ENCODE results near the gene DOK6.

DOK6 gene

DNA sequence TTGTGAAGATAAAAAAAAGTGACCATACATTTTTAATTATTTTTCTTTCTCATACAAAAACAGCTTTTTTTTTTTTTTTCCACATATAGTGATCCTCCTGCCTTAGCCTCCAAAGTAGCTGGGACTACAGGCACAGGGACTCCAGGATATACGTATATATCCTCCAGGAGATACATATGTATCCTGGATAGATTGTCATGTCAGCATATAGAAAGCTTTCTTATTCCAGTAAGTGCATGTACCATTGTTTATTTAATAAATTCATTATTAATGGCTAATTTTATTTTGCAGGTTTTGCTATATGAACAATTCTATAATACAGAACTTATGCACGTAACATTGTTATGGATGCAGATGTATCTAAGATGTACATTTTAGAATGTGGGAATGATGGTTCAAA, 138.7 kb downstream of the DOK6 start:
- no peak for DNase-seq (ENCODE audit: low read depth)

DNA sequence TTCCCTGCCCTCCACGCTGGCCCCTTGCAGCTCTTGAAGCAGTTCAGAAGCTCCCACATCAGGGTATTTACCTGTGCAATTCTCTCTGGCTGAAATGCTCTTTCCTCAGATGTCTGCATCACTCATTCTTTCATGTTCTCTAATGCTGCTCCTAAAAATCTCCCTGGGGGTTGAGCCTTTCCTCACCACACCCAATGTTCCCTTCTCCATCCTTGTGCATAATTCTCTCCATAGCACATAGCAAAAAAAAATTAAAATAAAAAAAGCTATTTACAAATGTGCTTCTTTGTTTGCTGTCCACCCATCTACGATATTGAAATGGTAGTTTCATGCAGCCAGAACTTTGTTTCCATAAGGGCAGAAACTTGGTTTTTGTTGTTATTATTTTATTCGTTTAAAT, 155.5 kb downstream of the DOK6 start:
- no peak for DNase-seq (ENCODE audit: low read depth)

DNA sequence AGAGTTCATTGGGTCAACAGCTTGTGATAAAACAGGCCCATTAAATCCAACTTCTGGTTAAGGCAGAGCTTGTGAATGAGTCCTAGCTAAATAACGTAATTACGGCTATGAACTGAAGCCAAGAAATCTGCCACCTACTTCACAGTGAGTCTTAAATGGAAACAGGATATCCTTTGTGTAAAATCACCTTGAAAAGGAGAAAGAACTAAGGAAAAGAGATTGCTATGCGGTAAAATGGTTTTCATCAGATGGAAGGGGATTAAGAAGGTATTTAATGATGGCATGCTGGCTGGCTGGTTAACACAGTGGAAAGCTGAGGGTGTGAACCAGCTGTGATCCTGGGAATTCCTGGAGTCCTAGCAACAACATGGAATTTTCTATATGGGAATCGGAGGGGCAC, 156.6 kb downstream of the DOK6 start:
- DNase-seq (ENCODE audit: low read depth): no peak

DNA sequence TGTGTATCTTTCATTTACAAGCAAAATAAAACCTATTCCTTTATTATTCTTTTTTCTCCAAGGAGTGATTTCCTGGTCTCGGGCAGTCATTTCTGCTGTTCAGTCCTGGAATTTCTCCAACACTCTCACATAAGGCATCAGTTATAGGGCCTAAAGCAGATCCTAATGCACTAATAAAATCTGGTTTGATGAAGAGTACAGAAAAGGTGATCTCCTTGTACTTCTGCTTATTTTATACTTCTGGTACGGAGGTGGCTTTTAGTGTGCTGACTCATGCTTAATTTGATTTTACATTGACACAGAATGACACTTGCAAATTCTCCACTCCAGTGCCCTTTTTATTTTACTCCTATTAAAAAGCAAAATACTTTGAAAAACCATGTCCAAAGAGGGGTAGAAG, 157.4 kb downstream of the DOK6 start:
- no peak for DNase-seq (ENCODE audit: low read depth)

DNA sequence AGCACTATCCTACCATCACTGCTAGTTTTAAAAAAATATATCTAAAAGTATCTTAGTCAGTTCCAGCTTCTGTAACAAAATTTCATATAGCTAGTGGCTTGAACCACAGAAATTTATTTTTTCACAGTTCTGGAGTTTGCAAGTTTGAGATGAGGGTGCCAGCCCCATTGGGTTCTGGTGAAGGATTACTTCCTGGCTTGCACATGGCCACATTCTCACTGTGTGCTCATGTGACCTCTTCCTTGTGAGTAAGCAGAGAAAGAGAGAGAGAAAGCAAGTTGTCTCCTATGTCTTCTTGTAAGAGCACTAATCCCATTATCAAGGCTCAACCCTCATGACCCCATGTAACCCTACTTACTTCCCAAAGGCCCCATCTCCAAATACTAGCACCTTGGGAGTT, 158.9 kb downstream of the DOK6 start:
- DNase-seq (ENCODE audit: low read depth): no peak

DNA sequence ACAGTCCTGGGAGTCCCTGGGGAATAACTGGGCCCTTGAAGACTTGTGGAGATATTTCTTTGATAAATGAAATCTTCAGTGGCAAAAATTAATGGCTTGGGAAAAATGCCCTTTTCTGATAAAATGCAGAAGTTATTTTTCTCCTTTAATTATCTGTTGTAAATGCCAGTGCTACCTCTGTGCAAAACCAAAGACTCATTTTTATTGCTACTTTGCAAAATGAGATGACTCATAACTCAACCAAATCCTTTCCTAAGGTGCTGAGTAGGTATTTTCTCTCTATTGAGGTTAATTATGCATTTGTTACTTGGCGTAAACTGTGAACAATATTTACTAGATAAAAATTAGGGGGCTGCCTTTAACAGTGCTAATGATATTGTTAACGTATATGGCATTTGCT, 163.9 kb downstream of the DOK6 start:
- DNase-seq (ENCODE audit: low read depth): no peak

DNA sequence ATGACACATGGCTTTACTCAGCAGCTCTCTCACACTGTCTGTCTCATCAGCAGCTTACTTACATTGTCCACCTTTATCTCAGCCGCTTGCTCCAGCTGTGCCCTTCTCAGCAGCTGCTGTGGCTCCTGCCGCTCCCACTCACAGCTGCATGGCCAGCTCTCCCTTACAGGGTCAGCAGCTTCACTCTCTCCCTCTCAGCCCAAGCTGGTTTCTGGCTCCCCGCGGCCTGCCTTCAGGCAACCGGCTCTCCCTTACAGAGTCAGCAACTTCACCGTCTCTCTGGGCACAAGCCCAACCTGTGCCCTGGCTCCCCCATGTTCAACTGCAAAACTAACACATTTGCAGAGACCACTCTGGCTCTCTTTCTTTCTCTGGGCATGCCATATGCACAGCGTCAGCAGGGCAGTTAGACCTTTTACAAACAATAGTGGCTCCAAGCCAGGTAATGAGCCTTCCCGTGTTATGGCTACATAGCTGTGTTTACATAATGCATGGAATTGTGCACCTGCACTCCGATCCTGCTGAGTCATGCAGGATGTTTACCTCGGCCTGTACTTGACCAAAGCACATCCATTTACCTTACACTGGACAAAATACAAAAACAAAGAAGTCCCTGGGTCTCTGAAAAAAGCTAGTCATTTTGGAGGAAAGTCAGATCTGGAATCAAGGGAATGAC, 167.3 kb downstream of the DOK6 start:
- DNase-seq (ENCODE audit: low read depth): no peak

DNA sequence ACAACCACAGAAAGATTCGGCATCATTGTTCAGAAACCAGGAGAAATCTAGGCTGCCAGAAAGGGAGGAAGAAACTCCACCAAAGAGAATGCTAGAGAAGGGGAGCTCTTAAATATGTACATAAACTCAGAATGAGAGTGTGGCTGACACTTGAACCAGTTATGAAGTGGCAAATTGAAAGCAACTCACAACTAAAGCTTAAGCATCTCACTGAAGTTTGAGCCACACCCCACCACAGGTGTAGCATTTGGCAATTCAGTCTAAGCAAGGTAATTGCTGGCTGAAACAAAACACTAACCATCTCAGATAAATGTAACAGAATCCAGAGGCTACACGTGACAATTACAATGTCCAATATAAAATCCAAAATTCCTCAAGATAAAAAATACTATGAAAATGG, 168.4 kb downstream of the DOK6 start:
- no peak for DNase-seq (ENCODE audit: low read depth)

DNA sequence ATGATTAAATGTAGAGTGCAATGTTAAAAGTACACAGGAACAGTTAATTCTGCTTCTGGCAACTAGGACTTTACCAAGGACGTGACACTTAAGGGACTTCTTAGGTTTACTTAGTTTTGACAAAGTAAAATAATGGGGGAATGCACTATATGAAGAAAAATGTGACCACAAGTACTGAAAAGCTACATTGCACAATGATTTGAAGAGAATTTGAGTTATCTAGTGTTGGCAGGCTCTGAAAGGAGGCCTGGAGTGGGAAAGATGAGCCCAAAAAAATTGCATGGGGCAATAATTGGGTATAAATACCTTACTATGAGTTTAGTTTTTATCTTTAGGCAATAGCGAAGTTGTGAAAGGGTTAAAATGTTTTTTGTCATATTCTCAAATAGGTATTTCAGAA, 173.7 kb downstream of the DOK6 start:
- no peak for DNase-seq (ENCODE audit: low read depth)

DNA sequence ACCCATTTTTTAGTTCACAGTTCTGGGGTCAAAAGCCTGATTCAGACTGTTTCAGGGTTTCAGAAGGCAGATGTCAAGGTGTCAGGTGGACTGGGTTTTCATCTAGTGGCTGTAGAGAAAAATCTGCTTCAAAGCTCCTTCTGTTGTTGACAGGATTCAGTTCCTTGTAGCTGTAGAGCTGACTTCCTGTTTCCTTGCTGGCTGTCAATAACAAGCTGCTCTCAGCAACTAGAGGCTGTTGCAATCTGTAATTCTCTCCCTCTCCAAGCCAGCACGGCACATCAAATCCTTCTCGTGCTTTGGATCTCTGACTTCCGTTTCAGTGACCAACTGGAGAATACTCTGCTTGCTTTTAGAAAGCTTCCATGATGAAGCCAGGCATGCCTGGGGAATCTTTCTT, 179.4 kb downstream of the DOK6 start:
- no peak for DNase-seq (ENCODE audit: low read depth)

DNA sequence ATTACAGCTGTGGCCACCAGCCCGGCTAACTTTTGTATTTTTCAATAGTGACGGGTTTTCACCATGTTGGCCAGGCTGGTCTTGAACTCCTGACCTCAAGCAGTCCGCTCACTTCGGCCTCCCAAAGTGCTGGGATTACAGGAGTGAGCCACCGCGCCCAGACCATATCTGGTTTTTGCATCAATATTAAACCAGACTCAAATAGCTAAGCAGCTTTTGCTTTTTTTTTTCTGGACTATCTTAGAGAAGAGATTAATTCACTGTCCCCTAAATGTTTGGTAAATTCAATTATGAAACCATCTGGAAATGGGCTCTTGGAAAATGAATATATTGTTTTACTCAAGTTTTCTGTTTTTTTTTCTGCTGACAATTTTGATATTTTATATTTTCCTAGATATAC, 183.7 kb downstream of the DOK6 start:
- DNase-seq (ENCODE audit: low read depth): no peak

DNA sequence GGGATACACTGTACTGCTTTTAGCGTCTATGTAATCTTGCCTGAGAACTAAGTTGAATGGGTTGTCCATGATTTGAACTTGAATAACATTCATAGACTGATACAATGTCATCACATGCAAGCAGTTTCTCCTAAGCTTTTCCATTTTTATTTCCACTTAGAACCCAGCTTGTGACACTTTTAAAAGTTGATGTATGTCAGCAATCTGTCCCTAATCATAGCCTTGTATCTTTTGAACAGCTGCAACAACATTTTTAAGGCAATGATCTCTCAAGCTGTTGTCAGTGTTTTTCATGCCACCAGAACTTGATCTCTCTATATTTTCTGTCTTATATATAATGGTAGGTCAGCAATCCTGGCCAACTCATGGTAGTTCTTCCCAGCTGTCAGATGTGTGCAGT, 185.0 kb downstream of the DOK6 start:
- DNase-seq (ENCODE audit: low read depth): no peak

DNA sequence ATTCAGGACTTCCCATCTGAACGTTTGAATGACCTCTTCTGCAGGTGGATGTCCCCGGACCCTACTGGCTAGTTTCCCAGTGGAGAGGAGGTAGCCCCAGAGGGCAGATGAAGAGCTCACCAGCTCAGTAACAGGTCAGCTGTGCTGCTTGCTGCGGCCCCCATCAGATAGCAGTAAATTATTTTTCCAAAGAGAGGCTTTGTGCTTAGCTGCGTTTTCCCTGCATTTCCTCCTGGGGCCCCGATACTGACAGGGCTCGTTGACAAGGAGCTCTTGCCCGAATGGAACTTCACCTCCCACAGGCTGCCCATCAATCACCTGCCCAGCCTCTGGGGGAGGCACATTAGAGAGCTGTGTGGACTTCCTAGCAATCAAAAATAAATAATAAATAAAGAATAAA, 185.8 kb downstream of the DOK6 start:
- DNase-seq (ENCODE audit: low read depth): no peak

DNA sequence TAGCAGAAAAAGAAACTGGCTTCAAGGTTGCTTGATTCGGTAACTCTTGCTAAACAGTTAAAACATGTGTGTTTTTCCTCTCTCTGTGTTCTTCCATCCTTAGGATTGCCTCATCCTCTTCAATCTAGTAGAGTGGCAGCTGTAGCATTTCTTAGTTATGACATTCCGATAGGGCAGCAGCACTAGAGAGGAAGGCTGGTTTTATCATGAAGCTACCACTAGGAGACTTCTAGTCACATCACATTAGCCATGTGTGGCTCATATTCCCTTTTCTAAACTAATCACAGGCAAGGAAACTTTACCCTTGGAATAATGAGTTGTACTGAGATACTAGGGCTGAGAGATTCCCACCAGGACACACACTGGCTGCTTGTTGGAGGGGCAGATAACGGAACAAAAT, 187.6 kb downstream of the DOK6 start:
- no peak for DNase-seq (ENCODE audit: low read depth)

DNA sequence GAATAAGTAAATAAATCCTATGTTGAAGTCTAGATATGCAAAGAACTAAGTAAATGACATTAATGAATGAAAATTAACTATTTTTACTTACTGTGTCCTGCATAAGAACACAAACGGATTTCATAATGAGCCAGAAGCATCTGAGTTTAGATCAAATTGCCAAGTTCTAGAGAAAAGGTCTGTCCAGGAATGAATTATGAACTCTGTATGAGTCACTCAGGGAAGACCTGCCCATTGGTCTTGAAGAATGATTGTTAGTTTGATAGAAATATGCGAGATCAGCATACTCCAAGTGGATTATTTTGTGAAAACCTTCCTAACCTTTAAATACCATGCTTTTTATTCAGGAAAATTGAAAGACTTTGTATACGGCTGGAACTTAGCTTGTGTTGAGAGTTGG, 189.5 kb downstream of the DOK6 start:
- DNase-seq (ENCODE audit: low read depth): no peak

DNA sequence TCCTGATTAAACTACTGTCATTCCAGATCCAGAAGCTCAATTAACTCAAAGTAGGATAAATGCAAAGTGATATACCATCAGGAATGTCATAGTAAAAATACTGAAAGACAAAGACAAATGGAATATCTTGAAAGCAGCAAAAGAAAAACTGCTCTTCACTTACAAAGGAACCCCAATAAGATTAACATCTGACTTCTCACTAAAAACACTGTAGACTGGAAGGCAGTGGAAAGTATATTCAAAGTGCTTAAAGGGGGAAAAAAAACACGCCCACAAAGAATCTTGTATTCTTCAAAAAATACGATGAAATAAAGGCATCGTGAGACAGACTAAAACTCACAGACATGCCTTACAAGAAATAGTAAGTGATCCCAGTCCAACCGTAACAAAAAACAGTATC, 195.7 kb downstream of the DOK6 start:
- DNase-seq (ENCODE audit: low read depth): no peak

DNA sequence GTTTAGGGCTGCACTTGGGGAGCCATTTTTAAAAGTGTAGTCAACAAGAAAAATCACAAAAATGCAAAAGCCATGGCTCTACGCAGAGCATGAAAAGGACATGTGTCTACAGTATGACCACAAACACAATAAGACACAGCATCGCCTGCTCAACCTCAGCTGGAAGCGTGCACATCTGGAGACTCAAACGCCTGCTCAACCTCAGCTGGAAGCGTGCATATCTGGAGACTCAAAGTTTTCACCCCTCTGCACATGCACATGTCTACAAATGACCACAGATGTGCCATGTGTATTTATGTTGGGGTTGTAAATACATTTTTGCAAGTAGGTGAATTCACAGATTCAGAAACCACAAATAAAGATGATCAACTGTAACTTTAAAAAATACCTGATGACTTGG, 196.9 kb downstream of the DOK6 start:
- DNase-seq (ENCODE audit: low read depth): no peak

DNA sequence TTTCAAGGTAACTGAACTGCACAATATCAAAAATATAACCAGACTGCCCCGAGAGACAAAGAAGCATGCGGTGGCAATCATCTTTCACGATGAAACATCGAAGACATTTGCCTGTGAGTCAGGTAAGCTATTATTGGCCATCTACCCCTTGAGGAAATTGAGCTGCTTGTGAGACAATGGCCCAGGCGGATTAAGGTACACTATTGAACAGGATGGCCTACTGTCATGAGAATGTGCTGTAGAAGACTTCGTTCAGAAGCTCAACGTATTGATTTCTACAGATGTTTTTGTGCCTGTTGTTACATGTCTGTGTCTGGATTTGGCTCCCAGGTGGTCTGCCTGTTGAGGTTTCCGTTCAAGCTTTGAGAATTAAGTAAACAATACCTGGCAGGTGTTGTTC, 198.7 kb downstream of the DOK6 start:
- no peak for DNase-seq (ENCODE audit: low read depth)

DNA sequence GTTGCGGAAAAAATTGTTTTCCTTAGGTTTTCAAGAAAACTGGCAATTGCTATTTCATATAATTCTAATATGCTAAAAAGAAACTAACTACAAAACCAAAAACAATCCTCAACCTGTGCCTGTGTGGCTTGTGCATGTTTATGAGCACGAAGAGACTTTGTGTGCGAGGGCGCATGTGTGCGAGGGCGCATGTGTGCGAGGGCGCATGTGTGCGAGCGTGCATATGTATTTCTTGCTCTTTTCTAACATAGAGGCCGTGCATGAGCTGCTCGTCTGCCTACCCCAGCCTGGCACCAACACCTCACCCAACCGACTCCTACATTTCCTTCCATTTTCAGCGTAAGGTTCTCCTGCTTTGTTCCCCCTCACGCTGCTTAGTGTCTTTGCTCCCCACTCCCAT, 211.6 kb downstream of the DOK6 start:
- DNase-seq (ENCODE audit: low read depth): no peak

DNA sequence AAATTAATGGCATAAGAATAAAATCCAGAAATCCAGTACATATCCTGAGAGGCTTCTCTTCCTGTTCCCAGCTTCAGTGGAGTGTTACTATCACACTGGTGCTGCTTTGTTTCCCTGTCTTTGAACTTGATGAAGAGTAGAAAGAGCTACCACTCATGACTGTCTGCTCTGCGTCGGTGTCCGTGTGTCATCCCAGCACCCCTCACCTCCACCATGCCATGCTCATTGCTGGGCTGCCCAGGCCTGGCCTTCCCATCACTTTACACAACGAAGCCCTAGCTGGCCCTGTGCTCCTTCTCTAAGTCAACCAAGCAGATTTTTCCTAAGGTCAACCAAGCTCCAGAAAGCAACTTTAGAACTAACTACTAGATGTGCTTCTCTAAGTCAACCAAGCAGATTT, 215.4 kb downstream of the DOK6 start:
- no peak for DNase-seq (ENCODE audit: low read depth)

DNA sequence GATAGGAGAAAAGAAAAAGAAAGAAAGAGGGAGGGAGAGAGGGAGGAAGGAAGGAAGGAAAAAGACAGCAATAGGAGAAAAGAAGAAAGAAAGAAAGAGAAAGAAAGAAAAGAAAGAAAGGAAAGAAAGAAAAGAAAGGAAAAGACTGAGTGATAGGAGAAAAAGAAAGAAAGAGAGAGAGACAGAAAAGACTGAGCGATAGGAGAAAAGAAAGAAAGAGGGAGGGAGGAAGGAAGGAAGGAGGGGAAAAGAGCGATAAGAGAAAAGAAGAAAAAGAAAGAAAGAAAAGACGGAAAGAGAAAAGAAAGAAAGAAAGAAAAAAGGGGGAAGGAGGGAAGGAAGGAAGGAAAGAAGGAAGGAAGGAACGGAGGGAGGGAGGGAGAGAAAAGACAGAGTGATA, 216.7 kb downstream of the DOK6 start:
- no peak for DNase-seq (ENCODE audit: low read depth)

DNA sequence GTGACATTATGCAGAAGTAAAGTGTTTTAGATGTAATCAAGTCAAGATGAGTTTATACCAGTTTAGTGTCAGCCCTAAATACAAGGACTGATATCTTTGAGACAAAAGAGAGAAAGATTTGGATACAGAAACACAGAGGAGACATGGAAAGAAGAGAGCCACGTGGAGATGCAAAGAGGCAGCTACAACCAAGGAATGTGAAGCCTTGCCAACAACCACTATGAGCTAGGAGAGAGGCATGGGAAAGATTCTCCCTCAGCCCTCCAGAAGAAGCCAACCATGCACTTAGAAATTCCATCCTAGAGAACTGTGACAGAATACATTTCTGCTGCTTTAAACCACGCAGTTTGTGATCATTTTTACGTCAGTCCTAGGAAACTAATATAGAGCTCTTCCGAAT, 217.2 kb downstream of the DOK6 start:
- DNase-seq (ENCODE audit: low read depth): no peak

DNA sequence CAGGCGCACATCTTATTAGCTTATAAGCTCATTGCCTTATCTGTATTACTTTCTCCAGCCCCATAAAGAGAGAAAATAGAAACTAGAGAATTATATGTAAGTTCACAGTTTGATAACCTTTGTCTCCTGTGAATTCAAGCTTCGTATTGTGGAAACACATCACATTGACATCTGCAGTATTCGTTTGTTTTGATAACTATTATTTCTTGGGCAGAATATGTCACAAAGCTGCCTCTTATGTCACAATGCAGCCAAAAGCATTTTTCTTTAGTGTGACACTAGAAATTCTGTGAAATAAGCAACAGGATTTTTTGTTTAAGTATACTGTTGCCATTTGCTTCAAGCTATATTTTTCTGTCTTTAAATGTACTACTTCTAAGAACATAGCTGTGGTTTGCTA, 221.5 kb downstream of the DOK6 start:
- no peak for DNase-seq (ENCODE audit: low read depth)

DNA sequence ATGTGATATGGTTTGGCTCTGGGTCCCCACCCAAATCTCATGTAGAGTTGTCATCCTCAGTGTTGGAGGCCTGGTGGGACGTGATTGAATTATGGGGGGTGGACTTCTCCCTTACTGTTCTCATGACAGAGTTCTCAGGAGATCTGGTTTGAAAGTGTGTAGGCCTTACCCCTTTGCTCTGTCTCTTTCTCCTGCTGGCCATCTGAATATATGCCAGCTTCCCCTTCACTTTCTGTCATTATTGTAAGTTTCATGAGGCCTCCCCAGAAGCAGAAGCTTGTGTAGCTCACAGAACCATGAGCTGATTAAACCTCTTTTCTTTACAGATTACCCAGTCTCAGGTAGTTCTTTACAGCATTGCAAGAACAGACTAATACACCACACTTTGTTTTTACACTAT, 222.3 kb downstream of the DOK6 start:
- no peak for DNase-seq (ENCODE audit: low read depth)

DNA sequence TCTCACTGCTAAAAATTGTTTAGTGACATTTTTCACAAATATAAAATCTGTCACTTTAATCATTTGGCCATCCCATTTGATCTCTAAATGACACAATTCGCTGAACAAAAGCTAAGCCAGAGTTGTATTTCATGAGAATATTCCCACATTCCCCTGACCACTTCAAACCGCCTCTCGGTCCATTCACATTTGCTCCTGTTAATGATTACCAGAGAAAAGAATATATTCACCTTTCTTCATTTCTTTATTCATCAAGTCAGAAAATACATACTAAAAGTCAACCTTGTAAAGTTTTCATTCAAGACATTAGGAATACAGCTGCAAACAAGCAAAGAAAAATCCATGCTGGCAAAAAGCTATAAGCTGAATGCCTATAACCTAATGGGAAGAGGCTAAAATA, 225.5 kb downstream of the DOK6 start:
- DNase-seq (ENCODE audit: low read depth): no peak

Measured in activated gamma-delta T cell treated with anti-CD3 and anti-CD28 coated beads, Interleukin-2, amount 50 U/mL, for 16 hours (primary cell).